HUES6 (cell line): ENCODE data around the gene SLC30A10.
A peak's percentile ranks its signal among the peaks of the same experiment; 100 is the strongest.
"Not testable (repeated sequence)": the region's sequence is repeated elsewhere in the genome, so short reads cannot be mapped to it uniquely, and the experiment has no call there.

Experiments
- H3K27ac ChIP-seq: 2 replicates; pipeline ENCODE4 v1.7.0; 2013; ENCODE audit warnings: low read depth, mild to moderate bottlenecking, low read length, inconsistent platforms
- H3K27me3 ChIP-seq: 2 replicates; pipeline ENCODE4 v1.6.1; 2013; ENCODE audit warnings: low read length; ENCODE audit not compliant: control insufficient read depth, insufficient read depth
- H3K36me3 ChIP-seq: 2 replicates; pipeline ENCODE4 v1.6.1; 2013; ENCODE audit warnings: low read length; ENCODE audit not compliant: control insufficient read depth, insufficient read depth
- H3K4me1 ChIP-seq: 2 replicates; pipeline ENCODE4 v1.6.1; 2013; ENCODE audit warnings: low read length; ENCODE audit not compliant: control insufficient read depth, insufficient read depth
- H3K4me3 ChIP-seq: 2 replicates; pipeline ENCODE4 v1.5.1; 2013; ENCODE audit warnings: low read depth, low read length
- H3K9ac ChIP-seq: one replicate; pipeline ENCODE4 v1.6.1; 2013; ENCODE audit warnings: mild to moderate bottlenecking, low read length
- H3K9me3 ChIP-seq: 2 replicates; pipeline ENCODE4 v1.6.1; 2013; ENCODE audit warnings: low read depth, low read length; ENCODE audit not compliant: control insufficient read depth, insufficient read depth

The SLC30A10 gene

GRCh38 chr1:219954052-219954451, 25.7 kb upstream of the SLC30A10 start:
- H3K9me3 ChIP-seq, result 0 out of 2 replicates have a peak, but pooled peaks cover 3% of the 10 kb centered on the region
- H3K4me3 ChIP-seq, result no peak overlapping the region
- H3K27me3 ChIP-seq, result no peaks in the 10 kb centered on the region
- no peaks in the 10 kb centered on the region for H3K4me1 ChIP-seq
- H3K27ac ChIP-seq, result no peak overlapping the region
- H3K36me3 ChIP-seq, result no peaks in the 10 kb centered on the region
- H3K9ac ChIP-seq, result no peak overlapping the region

- H3K9ac ChIP-seq, result no peak overlapping the region
- H3K36me3 ChIP-seq, result no peaks in the 10 kb centered on the region
- H3K9me3 ChIP-seq, result 0 out of 2 replicates have a peak, but pooled peaks cover 3% of the 10 kb centered on the region
- no peak overlapping the region for H3K27ac ChIP-seq
- H3K4me3 ChIP-seq, result no peak overlapping the region
- H3K4me1 ChIP-seq, result no peaks in the 10 kb centered on the region
- no peaks in the 10 kb centered on the region for H3K27me3 ChIP-seq
These were observed 24.0 kb upstream of the SLC30A10 start for GRCh38 chr1:219952361-219952760.

GRCh38 chr1:219949227-219949626, 20.9 kb upstream of the SLC30A10 start:
- H3K4me1 ChIP-seq, H3K27ac ChIP-seq, H3K9me3 ChIP-seq, H3K4me3 ChIP-seq, H3K36me3 ChIP-seq, H3K27me3 ChIP-seq, H3K9ac ChIP-seq: not testable (repeated sequence)

- not testable (repeated sequence) for H3K4me1 ChIP-seq, H3K9ac ChIP-seq, H3K36me3 ChIP-seq, H3K27me3 ChIP-seq, H3K27ac ChIP-seq, H3K9me3 ChIP-seq, H3K4me3 ChIP-seq
These were observed 20.4 kb upstream of the SLC30A10 start for GRCh38 chr1:219948766-219949165.

GRCh38 chr1:219945795-219946194, 17.4 kb upstream of the SLC30A10 start:
- H3K4me1 ChIP-seq, result no peaks in the 10 kb centered on the region

GRCh38 chr1:219941179-219942118, 13.1 kb upstream of the SLC30A10 start:
- H3K27ac ChIP-seq, result no peak overlapping the region

More at GRCh38 chr1:219945795-219946194, 17.4 kb upstream of the SLC30A10 start:
- Histone ChIP-seq H3K9me3 (0 out of 2 replicates have a peak, but pooled peaks cover 3% of the 10 kb centered on the region), H3K9ac (no peak overlapping the region), H3K27ac (no peak overlapping the region), H3K36me3 (no peaks in the 10 kb centered on the region), H3K27me3 (peaks cover 5% of the 10 kb centered on the region; the same call in 1 of the 2 replicates), H3K4me3 (no peak overlapping the region)

GRCh38 chr1:219940707-219941106, 12.3 kb upstream of the SLC30A10 start:
- H3K27me3 ChIP-seq, result peaks cover 5% of the 10 kb centered on the region; the same call in 1 of the 2 replicates
- H3K27ac ChIP-seq, result no peak overlapping the region
- no peaks in the 10 kb centered on the region for H3K9me3 ChIP-seq
- no peak overlapping the region for H3K4me3 ChIP-seq
- H3K36me3 ChIP-seq, result no peaks in the 10 kb centered on the region
- H3K9ac ChIP-seq, result no peak overlapping the region
- no peaks in the 10 kb centered on the region for H3K4me1 ChIP-seq

More at GRCh38 chr1:219941179-219942118, 13.1 kb upstream of the SLC30A10 start:
- Histone ChIP-seq H3K9ac (no peak overlapping the region), H3K36me3 (no peaks in the 10 kb centered on the region), H3K4me3 (no peak overlapping the region), H3K27me3 (peaks cover 5% of the 10 kb centered on the region; the same call in 1 of the 2 replicates), H3K4me1 (no peaks in the 10 kb centered on the region), H3K9me3 (no peaks in the 10 kb centered on the region)

GRCh38 chr1:219938706-219939105, 10.3 kb upstream of the SLC30A10 start:
- H3K27me3 ChIP-seq, result peaks cover 5% of the 10 kb centered on the region; the same call in 1 of the 2 replicates
- no peaks in the 10 kb centered on the region for H3K36me3 ChIP-seq
- H3K4me1 ChIP-seq, result no peaks in the 10 kb centered on the region
- no peak overlapping the region for H3K9ac ChIP-seq
- no peak overlapping the region for H3K27ac ChIP-seq
- no peak overlapping the region for H3K4me3 ChIP-seq
- H3K9me3 ChIP-seq, result no peaks in the 10 kb centered on the region

GRCh38 chr1:219933763-219934162, 5.4 kb upstream of the SLC30A10 start:
- not testable (repeated sequence) for H3K4me1 ChIP-seq, H3K9me3 ChIP-seq, H3K27ac ChIP-seq, H3K36me3 ChIP-seq, H3K9ac ChIP-seq, H3K4me3 ChIP-seq
- peaks cover 13% of the 10 kb centered on the region for H3K27me3 ChIP-seq

GRCh38 chr1:219931033-219931432, 2.7 kb upstream of the SLC30A10 start:
- Histone ChIP-seq H3K27me3 (peaks cover 40% of the 10 kb centered on the region), H3K4me1 (0 out of 2 replicates have a peak, but pooled peaks cover 6% of the 10 kb centered on the region), H3K9ac (no peak overlapping the region), H3K27ac (no peak overlapping the region), H3K36me3 (no peaks in the 10 kb centered on the region), H3K9me3 (no peaks in the 10 kb centered on the region), H3K4me3 (no peak overlapping the region)

- H3K4me1 ChIP-seq, result 0 out of 2 replicates have a peak, but pooled peaks cover 6% of the 10 kb centered on the region
- H3K36me3 ChIP-seq, result no peaks in the 10 kb centered on the region
- no peak overlapping the region for H3K27ac ChIP-seq
- no peaks in the 10 kb centered on the region for H3K9me3 ChIP-seq
- H3K27me3 ChIP-seq, result peaks cover 44% of the 10 kb centered on the region
- peak overlapping the region; percentile 77 for H3K4me3 ChIP-seq
- no peak overlapping the region for H3K9ac ChIP-seq
These were observed 398 bp upstream of the SLC30A10 start for GRCh38 chr1:219928791-219929118.
